Natural killer cell (primary cell): Measurements from ENCODE around the gene ORC4. TPM values are rescaled to one million over a fixed set of nuclear protein-coding genes. Genes with fewer than 3 reads are reported as not detected.

Experiments
- ATAC-seq, 3 donors: fragments of 150-1000 bp in 2 of 3; fragments of 200-7000 bp in 1 of 3; cut with Tn5 transposase; 1 replicate in 1 of 3; 2 replicates in 2 of 3; pipeline ENCODE4 v1.10.0; 2021; ENCODE audit warnings: mild to moderate bottlenecking in 2 of 3, moderate library complexity in 2 of 3
- DNase-seq, 2 donors: peaks; one replicate each; pipeline versions ENCODE4 v3.0.0 to v3.0.0-alpha.2; 2013 to 2021; ENCODE audit warnings: mixed read lengths in 1 of 2
- H3K27ac ChIP-seq: one replicate; pipeline ENCODE4 v1.5.1; 2013; ENCODE audit warnings: mild to moderate bottlenecking, low read length
- H3K27me3 ChIP-seq: one replicate; pipeline ENCODE4 v1.6.1; 2013; ENCODE audit warnings: low read length; ENCODE audit not compliant: control insufficient read depth, insufficient read depth
- H3K36me3 ChIP-seq: one replicate; pipeline ENCODE4 v1.6.1; 2013; ENCODE audit warnings: low read length; ENCODE audit not compliant: control insufficient read depth, insufficient read depth
- H3K4me1 ChIP-seq: one replicate; pipeline ENCODE4 v1.6.1; 2013; ENCODE audit warnings: low read length; ENCODE audit not compliant: control insufficient read depth, insufficient read depth
- H3K4me3 ChIP-seq: one replicate; pipeline ENCODE4 v1.5.1; 2013; ENCODE audit warnings: low read length
- H3K9me3 ChIP-seq: one replicate; pipeline ENCODE4 v1.6.1; 2013; ENCODE audit warnings: low read length; ENCODE audit not compliant: control insufficient read depth, insufficient read depth
- H3K27ac Mint-ChIP-seq, 2 donors: one replicate each; pipeline ENCODE4 v1.8.0; 2022; ENCODE audit warnings: mild to moderate bottlenecking in 2 of 2, mixed read lengths in 2 of 2, moderate library complexity in 1 of 2
- H3K27me3 Mint-ChIP-seq, 2 donors: one replicate each; pipeline ENCODE4 v1.8.0; 2022; ENCODE audit warnings: low read depth in 2 of 2, mixed read lengths in 2 of 2
- H3K36me3 Mint-ChIP-seq: one replicate; pipeline ENCODE4 v1.8.0; 2022; ENCODE audit warnings: mixed read lengths
- H3K4me1 Mint-ChIP-seq, 2 donors: one replicate each; pipeline ENCODE4 v1.8.0; 2022; ENCODE audit warnings: mixed read lengths in 2 of 2
- H3K4me3 Mint-ChIP-seq: one replicate; pipeline ENCODE4 v1.8.0; 2022; ENCODE audit warnings: mild to moderate bottlenecking, moderate library complexity, mixed read lengths
- H3K9me3 Mint-ChIP-seq, 2 donors: one replicate each; pipeline ENCODE4 v1.8.0; 2022; ENCODE audit warnings: mixed read lengths in 2 of 2
- WGBS: methylation state at CpG from one replicate; pipeline ENCODE4 v1.1.7; 2013; ENCODE audit warnings: missing lambda C conversion rate; ENCODE audit not compliant: insufficient coverage; 5-methylcytosine and 5-hydroxymethylcytosine counted together
- intact Hi-C: fragments of 100-400 bp; cut with micrococcal nuclease; formaldehyde crosslinking; loops from one replicate; pipeline ENCODE4 v1.14.2; 2022
- total RNA-seq, 4 donors: library from RNA; stranded (reverse); fragments of 120-200 nt in 1 of 4; gene quantifications; one replicate each; pipeline versions ENCODE4 v1.2.3 to v1.2.4, GENCODE V29; 2013 to 2022
- TF ChIP-seq, protein P1 (sequence below): fragments of 200-600 bp; IDR thresholded peaks from one replicate; pipeline ENCODE4 v1.8.0; 2022; ENCODE audit warnings: antibody characterized with exemption

Gene ORC4
- total RNA-seq, 3 donors from 2014 or later (not counting 1 experiment from before 2014, with no cell fraction given), result 42.4 to 48.0 (median 45.8) TPM

DNA sequence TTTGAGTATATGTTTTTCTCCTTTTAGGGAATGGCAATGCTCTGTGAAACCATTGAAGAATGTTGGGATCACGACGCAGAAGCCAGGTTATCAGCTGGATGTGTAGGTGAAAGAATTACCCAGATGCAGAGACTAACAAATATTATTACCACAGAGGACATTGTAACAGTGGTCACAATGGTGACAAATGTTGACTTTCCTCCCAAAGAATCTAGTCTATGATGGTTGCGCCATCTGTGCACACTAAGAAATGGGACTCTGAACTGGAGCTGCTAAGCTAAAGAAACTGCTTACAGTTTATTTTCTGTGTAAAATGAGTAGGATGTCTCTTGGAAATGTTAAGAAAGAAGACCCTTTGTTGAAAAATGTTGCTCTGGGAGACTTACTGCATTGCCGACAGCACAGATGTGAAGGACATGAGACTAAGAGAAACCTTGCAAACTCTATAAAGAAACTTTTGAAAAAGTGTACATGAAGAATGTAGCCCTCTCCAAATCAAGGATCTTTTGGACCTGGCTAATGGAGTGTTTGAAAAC is 93.4 kb downstream of the ORC4 start:
- DNase-seq, result no peak
- Mint-ChIP-seq H3K27me3 (no peaks in the 10 kb centered on the region), H3K4me1 (no peaks in the 10 kb centered on the region), H3K27ac (no peak overlapping the region), H3K36me3 (no peaks in the 10 kb centered on the region), H3K4me3 (no peak overlapping the region), H3K9me3 (no peaks in the 10 kb centered on the region)
- Histone ChIP-seq H3K4me1 (no peaks in the 10 kb centered on the region), H3K27ac (no peak overlapping the region), H3K9me3 (no peaks in the 10 kb centered on the region), H3K27me3 (no peaks in the 10 kb centered on the region), H3K36me3 (peaks cover 12% of the 10 kb centered on the region), H3K4me3 (no peak overlapping the region)
- no peak for ATAC-seq
- WGBS, result 100% methylated on average over 2 of the region's 4 CpGs
- intact Hi-C loops, result no loop called here
- TF ChIP-seq, protein P1, sequence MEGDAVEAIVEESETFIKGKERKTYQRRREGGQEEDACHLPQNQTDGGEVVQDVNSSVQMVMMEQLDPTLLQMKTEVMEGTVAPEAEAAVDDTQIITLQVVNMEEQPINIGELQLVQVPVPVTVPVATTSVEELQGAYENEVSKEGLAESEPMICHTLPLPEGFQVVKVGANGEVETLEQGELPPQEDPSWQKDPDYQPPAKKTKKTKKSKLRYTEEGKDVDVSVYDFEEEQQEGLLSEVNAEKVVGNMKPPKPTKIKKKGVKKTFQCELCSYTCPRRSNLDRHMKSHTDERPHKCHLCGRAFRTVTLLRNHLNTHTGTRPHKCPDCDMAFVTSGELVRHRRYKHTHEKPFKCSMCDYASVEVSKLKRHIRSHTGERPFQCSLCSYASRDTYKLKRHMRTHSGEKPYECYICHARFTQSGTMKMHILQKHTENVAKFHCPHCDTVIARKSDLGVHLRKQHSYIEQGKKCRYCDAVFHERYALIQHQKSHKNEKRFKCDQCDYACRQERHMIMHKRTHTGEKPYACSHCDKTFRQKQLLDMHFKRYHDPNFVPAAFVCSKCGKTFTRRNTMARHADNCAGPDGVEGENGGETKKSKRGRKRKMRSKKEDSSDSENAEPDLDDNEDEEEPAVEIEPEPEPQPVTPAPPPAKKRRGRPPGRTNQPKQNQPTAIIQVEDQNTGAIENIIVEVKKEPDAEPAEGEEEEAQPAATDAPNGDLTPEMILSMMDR, result no peak

DNA sequence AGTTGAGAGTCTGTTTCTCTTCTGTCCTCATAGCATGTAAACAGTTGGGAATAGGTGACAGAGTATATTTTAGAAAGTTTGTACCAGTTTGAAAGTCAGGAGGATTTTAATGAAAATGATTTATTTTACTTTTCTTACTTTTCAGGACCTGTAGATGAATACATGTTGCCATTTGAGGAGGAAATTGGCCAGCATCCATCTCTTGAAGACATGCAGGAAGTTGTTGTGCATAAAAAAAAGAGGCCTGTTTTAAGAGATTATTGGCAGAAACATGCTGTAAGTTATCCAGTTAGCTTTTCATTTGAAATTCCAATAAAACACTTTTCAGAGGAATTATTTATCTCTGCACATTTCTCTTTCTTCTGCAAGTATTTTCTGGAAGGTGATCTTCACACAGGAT is 94.7 kb downstream of the ORC4 start:
- Mint-ChIP-seq H3K4me1 (no peaks in the 10 kb centered on the region), H3K9me3 (no peaks in the 10 kb centered on the region), H3K27me3 (no peaks in the 10 kb centered on the region), H3K36me3 (no peaks in the 10 kb centered on the region), H3K27ac (peak overlapping the region; percentile 22 to 33), H3K4me3 (no peak overlapping the region)
- Histone ChIP-seq H3K27ac (no peak overlapping the region), H3K36me3 (peaks cover 12% of the 10 kb centered on the region), H3K4me1 (no peaks in the 10 kb centered on the region), H3K4me3 (no peak overlapping the region), H3K9me3 (no peaks in the 10 kb centered on the region), H3K27me3 (no peaks in the 10 kb centered on the region)
- intact Hi-C loops, result no loop called here
- ATAC-seq (no peak), DNase-seq (peak in 1 of 2 donors; percentile 5)
- TF ChIP-seq, protein P1, result no peak

GRCh38 chr2:147924647-147925046 is 95.9 kb downstream of the ORC4 start:
- no peaks in the 10 kb centered on the region for H3K9me3 Mint-ChIP-seq
- 98% methylated on average over 3 of the region's 3 CpGs for WGBS
- intact Hi-C loops, result no loop called here
- Histone ChIP-seq H3K9me3 (no peaks in the 10 kb centered on the region), H3K27ac (no peak overlapping the region), H3K4me1 (no peaks in the 10 kb centered on the region), H3K4me3 (no peak overlapping the region), H3K36me3 (peaks cover 9% of the 10 kb centered on the region), H3K27me3 (no peaks in the 10 kb centered on the region)
- H3K27ac Mint-ChIP-seq, result peak overlapping the region; percentile 22 to 33
- TF ChIP-seq, protein P1, result no peak
- ATAC-seq, result no peak
- no peaks in the 10 kb centered on the region for H3K4me1 Mint-ChIP-seq
- no peak overlapping the region for H3K4me3 Mint-ChIP-seq
- no peaks in the 10 kb centered on the region for H3K27me3 Mint-ChIP-seq
- H3K36me3 Mint-ChIP-seq, result no peaks in the 10 kb centered on the region
- DNase-seq, result no peak

- 100% methylated on average over 3 of the region's 3 CpGs for WGBS
- TF ChIP-seq, protein P1, result no peak
- intact Hi-C loops, result no loop called here
- Histone ChIP-seq H3K27me3 (no peaks in the 10 kb centered on the region), H3K36me3 (peaks cover 9% of the 10 kb centered on the region), H3K27ac (no peak overlapping the region), H3K4me1 (no peaks in the 10 kb centered on the region), H3K9me3 (no peaks in the 10 kb centered on the region), H3K4me3 (no peak overlapping the region)
- H3K9me3 Mint-ChIP-seq, result no peaks in the 10 kb centered on the region
- H3K27ac Mint-ChIP-seq, result no peak overlapping the region
- no peak overlapping the region for H3K4me3 Mint-ChIP-seq
- H3K36me3 Mint-ChIP-seq, result no peaks in the 10 kb centered on the region
- ATAC-seq (no peak), DNase-seq (no peak)
- H3K4me1 Mint-ChIP-seq, result no peaks in the 10 kb centered on the region
- no peaks in the 10 kb centered on the region for H3K27me3 Mint-ChIP-seq
These were observed 96.7 kb downstream of the ORC4 start for GRCh38 chr2:147923846-147924245.
